Inflammatory macrophage treated with lipopolysaccharide for 4 hours (primary cell): Measurements from ENCODE around the gene PUM1.
A peak's percentile ranks its signal among the peaks of the same experiment; 100 is the strongest.

Source experiments
- DNase-seq: peaks from one replicate; pipeline ENCODE4 v3.0.0-alpha.2; 2020

The PUM1 gene

DNA sequence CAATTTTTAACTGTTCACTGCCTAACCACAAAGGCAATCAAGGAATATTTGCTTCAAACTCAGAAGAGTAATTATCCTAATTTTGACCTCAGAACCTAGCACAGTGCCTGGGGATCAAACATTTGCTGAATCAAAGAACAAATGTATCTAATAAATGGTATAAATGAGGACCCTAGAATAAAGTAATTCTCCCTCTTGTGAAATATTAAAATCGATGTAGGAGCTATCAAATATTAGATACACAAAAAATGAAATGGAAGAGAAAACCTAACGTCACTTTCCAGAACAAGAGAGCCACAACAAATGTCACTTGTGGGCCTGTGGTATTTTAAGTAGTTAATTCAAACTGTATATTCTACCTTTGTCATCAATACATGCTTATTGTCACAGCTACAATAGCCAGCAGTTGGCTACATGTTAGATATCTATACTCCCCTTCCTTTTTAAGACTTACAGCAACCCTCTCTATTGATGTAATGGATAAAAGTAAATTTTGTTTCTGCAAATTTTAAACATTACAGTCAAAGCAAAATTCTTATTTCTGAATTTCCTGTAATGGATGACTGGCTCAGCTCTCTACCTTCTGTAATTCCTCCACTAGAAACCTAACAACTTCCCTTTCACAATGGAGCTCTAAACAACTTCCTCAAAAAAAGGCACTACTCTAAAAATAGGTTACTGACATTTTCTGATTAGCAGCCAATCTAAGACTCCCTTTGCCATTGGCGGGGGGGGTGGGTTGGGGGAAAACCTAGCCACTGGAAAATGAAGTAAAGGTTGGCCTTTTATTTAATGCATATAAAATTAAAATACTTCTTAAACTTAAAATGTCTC lies 37.6 kb downstream of the PUM1 start:
- peak; percentile 83 for DNase-seq

DNA sequence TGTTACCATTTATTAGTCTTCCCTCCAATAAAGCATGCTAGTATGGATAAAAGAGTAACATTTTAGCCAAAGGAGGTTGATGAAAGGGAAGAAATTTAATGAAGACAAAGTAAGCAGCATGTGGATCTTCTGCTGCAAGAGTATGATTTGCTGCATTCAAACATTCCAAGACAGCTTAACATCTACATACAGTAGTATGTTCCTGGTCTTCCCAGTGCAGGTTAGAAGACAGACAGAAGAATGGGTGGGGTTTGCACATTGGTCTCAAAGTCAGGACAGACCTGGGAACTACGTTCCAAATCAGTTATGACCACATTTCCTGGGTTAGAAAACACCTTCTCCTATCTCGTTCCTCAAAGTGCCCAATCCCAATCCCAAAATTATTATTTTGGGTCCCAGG lies 43.3 kb downstream of the PUM1 start:
- DNase-seq, result no peak

DNA sequence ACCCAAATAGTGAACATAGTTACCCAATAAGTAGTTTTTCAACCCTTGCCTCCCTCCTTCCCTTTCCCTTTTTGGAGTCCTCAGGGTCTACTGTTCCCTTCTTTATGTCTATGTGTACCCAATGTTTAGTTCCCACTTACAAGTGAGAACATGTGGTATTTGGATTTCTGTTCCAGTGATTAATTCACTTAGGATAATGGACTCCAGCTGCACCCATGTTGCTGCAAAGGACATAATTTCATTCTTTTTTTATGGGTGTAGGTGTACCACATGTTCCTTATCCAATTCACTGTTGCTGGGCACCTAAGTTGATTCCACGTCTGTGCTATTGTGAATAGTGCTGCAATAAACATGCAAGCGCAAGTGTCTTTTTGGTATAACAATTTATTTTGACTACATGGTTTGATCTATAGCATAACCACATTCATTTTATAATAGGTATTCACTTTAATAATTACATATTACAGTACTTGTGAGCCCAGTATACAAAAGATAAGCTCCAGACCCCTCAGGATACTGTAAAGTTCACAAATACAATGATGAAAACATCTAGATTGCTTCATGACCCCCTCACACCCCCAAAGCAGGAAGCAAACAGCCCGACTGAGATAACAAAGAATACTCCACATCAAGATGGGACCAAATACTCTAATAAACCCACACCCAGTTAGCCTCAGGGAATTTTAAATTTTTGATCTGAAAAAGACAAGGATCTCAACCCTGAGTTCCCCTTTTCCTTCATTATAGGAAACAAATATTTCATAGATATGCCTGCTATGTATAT lies 45.3 kb downstream of the PUM1 start:
- no peak for DNase-seq

DNA sequence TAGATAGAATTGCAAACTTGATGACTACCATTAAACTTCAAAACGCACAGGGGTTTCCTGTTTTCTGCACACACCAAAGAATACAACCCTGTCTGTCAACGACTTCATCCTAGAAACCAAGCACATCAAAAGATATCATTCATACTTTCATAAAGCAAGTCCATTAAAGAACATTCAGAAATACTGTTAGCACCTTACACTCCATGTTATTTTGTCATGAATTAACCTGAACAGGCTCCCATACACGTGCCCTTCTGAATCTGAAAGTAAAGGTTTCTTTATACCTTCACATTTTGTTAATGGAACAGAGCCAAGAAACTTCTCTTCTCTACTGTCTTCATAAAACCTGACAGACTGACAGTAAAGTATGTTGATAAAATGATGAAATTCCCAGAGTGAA lies 46.1 kb downstream of the PUM1 start:
- DNase-seq, result no peak

DNA sequence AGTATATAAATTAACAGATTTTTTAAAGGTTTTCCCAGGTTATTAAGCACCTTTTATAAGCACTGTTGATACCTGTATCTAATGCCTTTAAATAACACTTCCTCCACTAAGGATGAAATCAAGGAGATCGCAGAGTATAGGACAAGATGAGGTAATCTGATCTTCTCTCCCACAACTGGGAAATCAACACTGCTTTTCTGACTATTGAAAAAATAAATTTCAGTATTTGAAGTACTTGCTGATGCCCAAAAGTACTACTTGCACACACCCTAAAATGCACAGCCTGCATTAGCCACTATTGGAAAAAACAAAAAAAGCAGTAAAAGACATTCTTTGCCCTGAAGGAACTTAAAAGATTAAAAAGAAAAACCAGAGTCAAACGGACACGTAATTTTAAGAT lies 48.6 kb downstream of the PUM1 start:
- no peak for DNase-seq

DNA sequence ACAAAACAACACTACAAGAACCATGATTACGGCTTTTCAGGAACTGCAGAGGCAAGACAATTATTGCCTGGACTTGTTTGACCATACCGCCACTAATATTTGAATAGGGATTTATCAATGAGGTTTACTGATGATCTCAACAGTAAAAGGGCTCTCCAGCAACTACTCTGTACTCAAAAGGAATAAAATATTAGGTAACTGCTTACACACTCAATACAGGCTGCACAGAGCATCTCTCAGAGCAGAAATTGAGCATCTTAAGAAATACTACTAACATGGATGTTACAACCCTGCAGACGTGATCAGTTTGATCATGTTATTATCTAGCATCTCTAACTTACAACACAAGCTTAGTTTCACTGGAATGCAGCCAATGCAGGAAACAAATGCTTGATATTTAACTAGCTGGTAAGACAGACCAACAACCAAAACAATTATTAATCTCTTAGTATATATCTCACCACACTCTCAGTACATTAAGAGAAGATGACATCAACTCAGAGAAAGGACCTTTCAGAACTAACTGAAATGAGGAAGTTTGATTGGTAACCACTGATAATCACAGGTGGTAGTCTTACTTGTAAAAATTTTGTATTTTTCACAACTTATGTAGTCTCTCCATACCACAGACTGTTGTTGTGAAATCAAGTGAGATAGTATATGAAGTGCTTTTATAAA lies 52.2 kb downstream of the PUM1 start:
- peak; percentile 27 for DNase-seq

DNA sequence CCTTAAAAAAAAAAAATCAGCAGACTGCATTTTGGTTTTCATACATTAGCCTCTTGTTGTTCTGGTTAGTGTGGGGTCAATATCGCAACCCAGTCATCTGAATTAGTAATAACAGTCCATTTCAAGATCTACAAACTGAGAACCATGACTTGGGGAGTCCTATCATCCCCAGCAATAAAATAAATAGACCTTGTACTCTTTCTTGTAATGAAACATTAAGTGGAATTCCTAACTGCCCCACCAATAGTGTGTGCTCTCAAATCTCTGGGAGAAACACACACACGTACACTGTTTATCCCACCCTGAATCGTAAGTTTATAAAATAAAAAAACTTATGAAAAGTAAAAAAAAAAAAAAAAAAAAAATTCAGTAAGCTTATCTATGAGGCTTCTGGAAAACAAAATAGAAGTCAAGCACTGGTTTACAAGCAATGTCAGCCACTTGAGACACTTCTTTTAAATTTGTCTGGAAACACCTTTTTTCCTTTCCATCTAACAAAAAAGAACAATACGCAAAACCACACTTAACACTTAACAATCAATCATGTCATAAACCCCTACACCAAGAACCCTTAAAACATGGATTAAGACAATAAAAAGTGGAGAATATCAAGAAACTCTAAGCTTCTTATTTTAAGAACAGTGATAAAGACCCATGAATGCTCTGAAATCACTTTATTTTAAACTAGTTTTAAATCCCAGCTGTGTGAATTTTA lies 53.1 kb downstream of the PUM1 start:
- no peak for DNase-seq

DNA sequence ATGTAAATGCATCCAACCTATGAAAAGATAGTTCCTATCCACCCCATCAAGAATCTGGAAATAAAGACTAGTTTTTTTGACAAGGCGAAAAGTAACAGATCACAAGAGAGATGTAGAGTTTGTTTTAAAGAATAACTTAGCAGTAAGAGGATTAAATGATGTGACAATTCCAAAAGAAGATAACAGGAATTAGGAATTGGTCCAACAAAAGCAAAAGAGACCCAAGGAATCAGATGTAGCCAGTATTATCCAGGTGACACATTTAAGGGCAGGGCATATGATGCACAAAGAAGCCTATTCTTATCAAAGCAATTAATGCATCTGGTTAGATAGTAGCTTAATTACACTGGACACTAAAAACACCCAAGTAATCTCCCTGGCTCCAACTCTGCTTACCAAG lies 53.8 kb downstream of the PUM1 start:
- DNase-seq, result no peak

DNA sequence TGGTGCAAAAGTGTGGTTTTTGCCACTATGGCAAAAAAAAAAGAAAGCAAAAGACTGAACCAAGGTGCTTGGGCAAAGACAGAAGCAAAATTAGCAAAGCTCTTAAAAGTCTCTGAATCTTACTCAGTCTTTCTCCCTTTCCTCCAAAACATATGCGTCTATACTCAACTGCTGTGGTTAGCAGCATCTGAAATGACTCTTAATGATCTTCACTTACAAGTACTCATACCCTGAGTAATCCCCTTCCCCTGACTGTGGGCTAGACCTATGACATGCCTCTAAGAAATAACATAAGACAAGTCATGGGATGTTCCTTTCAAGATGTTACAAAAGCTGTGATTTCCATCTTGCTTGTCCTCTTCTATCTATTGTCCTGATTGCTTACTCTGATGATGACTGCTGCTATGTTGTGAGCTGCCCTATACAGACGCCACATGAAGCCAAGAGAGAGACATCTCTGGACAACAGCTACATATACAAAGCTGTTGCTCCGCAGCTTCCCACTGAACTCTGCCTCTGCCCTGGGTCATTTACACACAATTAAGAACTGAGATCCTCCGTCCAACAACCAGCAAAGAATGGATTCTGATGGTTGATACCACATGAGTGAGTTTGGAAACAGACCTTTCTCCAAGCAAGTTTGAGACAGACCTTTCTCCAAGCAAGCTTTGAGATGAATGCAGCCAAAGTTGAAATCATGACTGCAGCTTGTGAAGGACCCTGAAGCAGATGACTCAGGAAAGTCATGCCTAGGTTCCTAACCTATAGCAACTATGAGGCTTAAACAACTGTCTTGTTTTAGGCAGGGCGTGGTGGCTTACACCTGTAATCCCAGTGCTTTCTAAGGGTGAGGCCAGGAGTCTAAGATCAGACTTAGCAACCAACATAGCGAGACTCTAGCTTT lies 55.2 kb downstream of the PUM1 start:
- DNase-seq, result peak; percentile 60

DNA sequence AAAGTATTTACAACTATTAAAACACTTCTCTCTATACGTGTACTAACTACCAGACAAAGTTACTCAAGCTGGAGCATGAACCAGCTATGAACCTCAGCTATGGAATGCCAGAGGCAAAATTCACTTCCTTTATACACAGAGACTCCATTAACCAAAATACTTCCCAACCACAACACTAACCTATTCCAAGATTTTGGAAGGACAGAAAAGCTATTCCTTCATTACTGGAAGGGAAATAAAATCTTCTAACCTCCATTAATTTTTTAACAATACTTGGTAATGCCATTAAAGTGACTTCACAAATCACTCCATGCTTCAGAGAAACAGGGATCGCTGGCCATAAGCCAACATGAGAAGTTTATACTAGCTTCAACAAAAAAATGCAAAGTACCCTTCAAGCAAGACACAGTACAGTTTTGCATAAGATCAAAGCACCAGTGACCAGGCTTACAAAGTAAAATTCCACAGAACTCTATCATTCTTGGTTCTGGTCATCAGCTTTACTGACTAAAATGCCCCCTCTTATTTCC lies 58.0 kb downstream of the PUM1 start:
- peak; percentile 47 for DNase-seq

DNA sequence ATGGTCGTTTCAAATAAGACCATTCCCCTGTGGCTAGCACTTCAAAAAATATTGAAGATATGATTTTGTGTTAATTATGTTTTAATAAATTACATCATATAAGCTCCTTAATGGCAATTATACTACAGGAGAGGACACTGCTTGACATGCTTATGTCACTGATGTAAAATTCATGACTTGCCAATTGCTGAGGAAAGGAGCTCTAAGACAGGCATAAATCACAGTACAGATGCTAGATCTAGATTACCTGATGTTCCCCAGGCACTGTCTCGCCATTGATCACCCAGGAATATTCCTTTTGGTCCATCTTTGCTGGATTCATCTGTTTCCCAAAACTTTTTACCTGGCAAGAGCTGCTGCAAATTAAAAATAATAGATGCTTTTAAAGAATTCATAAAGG lies 58.8 kb downstream of the PUM1 start:
- DNase-seq, result no peak

DNA sequence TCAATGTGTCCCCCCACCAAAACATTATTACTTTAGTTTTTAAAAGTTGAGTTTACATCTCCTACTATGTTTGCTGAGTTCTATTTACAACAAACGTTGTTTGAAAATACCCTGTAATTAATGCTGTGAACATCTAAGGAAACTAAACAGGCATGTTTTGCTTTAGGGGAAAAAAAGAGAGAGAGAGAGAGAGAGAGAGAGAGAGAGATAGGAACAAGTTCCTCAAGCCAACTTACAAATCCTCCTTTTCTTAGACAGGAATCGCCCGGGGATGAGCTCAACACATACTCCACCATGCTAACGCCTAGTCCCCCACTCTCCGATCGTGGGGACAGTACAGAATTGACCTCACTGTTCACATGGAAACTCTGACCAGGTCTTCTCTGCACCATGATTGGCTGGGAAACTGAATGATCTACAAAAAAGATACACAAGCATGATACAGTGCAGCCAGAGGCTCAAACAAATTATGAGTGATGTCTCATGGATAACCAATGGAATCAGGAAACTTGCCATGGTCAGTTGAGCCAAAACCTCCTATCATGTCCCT lies 59.8 kb downstream of the PUM1 start:
- no peak for DNase-seq

DNA sequence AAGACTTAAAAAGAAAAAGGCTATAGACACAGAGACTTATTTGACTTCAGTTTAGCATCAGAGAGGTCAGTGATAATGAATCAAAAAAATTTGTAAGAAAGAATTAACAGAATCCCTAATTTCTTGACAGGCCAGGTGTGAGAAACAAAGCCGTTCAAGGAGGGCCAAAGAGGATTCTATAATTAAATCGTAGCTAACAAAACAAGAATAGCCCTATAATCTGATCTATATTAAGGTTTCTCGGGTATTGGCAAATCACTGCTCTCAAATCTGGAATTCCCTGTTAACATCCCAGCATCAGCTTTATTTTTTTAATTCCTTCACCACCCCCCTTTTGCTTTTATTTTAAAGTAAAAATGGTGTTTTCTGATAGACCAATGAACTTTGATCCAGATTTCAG lies 60.3 kb downstream of the PUM1 start:
- no peak for DNase-seq

DNA sequence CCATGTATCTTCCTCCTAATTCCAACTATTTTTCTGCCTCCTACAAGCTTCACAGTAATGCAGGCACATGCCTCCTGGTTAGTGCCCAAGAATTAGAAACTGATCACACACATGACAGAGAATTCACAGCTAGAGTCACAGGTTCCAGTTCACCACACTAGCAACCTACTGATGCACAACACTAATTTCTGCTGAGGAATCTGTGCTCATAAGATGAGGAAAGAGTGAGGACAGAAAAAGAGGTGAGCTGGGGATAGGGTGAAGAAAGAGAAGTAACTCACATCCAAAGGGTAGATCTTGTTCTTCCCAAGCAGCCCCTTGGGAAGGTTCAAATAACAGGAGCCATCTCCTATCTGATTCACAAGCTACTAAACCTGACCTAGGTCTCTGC lies 61.3 kb downstream of the PUM1 start:
- DNase-seq, result no peak

DNA sequence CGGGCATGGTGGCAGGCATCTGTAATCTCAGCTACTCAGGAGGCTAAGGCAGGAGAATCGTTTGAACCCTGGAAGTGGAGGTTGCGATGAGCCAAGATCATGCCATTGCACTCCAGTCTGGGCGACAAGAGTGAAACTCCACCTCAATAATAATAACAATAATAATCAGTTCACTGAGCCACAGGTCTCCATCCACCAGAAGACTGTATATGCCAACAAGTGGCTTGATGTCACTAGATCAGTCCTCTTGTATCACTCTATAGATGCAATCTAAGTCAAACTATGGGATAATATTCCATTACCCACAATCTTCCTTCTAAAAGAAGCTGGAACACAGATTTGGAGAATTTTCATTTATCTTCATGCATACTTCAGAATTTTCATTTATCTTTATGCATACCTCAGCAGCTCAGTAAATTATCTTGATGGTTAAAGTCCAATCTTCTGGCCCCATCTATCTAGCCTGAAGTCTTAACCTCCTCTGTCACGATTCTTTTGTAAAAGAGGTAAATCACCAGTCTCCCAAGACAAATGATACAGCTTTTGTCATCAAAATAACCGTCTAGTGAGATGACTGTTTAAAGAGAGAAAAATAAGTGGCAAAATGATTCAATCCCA lies 61.8 kb downstream of the PUM1 start:
- no peak for DNase-seq

DNA sequence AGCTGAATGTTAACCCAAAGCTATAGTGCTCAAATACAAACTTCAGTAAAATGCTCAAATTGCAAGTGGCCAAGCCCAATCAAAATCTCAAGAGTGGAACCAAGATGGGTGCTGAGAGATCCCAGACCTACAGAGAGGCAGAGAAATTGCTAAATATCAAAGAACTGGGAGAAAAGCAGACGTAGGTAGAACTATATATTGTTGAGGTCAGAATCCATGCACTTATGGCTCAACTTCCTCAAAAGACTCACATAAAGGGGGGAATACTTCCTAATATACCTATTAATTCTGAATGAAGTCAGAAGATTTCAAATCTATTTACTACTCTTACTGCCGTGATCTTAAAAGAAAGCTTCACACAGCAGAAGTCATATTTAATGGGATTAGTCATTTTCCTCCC lies 65.2 kb downstream of the PUM1 start:
- DNase-seq, result peak; percentile 38

DNA sequence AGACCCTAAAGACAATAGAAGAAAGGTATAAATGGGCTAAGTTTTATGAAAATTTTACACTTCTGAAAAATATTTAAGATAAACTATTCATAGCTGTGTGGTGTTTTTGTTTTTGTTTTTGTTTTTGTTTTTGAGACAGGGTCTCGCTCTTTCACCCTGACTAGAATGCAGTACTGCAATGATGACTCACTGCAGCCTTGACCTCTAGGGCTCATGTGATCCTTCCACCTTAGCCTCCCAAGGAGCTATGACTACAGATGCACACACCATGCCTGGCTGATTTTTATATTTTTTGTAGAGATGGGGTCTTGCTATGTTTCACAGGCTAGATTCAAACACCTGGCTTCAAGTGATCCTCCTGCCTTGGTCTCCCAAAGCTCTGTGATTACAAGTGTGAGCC lies 66.6 kb downstream of the PUM1 start:
- DNase-seq, result no peak

DNA sequence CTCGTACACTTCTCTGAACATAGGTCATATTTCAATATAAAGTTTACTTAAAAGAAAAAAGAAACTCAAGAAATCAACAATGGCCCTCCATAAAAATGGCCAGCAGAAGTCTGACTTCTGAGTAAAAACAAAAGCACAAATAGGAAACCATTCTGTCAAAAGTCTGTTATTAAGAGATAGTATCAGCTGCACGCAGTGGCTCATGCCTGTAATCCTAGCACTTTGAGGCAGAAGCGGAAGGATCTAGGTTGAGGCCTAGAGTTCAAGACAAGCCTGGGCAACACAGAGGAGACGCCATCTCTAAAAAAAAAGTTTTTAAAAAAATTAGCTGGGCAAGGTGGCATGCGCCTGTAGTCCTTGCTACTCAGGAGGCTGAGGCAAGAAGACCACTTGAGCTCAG lies 67.3 kb downstream of the PUM1 start:
- DNase-seq, result no peak

DNA sequence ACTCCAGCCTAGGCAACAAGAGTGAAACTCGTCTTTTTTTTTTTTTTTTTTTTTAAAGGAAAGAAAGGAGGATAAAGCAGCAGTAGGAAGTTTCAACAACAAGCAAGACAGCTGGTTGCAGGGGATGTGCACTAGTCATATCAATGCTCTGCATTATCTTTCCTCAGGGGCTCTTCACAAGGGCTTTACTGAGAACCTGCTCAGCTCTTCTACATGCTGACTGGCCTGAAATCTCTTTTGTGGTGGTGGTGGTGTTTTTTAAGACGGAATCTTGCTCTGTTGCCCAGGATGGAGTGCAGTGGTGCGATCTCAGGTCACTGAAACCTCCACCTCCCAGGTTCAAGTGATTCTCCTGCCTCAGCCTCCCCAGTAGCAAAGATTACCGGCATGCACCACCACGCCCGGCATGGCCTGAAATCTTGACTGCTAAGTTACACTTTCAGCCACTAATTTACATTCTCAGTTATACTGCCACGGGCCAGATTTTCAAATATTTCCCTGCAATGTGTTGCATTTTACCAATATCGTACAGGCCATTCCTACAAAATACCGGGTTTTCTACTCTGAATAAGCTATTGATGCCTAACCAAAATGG lies 68.0 kb downstream of the PUM1 start:
- no peak for DNase-seq

DNA sequence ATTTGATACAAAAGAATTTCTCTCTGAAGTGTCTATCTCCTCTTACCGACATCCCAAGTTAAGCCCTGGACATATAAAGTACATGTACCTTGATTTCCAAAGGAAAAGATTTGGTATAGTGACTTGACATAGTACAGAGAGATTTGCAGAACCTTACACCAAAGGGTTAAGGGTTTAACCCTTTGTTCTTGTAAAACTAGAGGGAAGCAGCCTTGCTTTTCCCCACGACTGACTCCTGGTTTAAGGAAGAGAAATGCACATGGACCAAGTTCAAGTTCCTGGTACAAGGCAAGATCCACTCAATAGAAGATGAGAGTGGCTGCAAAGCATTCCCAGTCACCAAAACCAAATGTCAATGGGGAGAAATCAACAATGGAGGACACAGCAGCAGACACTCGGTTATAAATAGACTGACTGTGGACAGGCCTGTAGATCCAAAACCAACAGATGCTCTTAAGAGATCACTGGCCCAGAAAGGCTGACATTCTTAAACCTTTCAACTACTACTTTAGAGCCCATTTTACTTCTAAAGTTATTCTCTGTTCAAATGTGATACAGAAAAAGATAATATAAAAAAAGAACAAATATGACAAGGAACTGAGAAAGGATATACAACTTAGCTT lies 69.4 kb downstream of the PUM1 start:
- DNase-seq, result no peak
